Cardiac fibroblast (primary cell): ENCODE results near the gene HIPK2.

ENCODE experiments used
- DNase-seq, 2 donors: peaks; one replicate each; pipeline versions ENCODE4 v3.0.0 to v3.0.0-alpha.2; 2010; ENCODE audit warnings: low read depth in 2 of 2
- H3K4me3 ChIP-seq, 2 donors: replicated peaks in 1 of 2; 1 replicate in 1 of 2; 2 replicates in 1 of 2; pipeline ENCODE4 v1.5.1; 2011; ENCODE audit warnings: low read depth in 2 of 2, low read length in 2 of 2, mild to moderate bottlenecking in 2 of 2, moderate library complexity in 1 of 2
- TF ChIP-seq, protein P1 (sequence below): IDR thresholded peaks from one replicate; pipeline ENCODE4 v1.5.1; 2011; ENCODE audit warnings: low read depth, mild to moderate bottlenecking, low read length, inconsistent platforms

Gene HIPK2

DNA sequence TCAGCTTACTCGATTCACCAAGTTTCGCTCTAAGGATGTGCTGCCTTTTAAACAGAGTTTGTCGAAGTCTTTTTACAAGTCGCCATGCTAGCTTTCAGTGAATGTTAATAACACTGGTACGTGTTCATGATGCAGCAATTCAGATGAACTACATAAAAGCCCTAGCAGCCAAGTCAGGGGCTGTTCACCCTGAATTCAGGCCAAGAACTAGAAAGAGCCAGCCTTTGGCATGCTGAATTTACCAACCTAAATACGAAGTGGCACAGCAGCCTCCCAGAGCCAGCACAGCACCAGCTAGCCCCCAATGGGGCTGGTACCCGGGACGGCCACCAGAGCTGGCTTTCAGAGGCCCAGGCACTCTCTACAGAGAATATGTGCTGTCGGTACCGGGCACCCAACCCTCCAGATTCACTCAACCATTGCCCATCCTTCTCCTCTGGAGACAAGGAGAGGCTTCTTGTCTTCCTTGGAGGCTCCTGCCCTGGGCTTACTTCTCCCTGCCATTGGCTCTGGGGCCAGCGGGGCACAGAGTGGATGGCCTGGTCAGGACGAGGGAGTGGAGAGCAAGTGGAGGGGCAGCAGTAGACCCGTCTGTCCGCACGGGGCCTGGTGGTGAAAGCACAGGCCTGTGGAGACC lies 64.2 kb downstream of the HIPK2 start:
- TF ChIP-seq, protein P1, sequence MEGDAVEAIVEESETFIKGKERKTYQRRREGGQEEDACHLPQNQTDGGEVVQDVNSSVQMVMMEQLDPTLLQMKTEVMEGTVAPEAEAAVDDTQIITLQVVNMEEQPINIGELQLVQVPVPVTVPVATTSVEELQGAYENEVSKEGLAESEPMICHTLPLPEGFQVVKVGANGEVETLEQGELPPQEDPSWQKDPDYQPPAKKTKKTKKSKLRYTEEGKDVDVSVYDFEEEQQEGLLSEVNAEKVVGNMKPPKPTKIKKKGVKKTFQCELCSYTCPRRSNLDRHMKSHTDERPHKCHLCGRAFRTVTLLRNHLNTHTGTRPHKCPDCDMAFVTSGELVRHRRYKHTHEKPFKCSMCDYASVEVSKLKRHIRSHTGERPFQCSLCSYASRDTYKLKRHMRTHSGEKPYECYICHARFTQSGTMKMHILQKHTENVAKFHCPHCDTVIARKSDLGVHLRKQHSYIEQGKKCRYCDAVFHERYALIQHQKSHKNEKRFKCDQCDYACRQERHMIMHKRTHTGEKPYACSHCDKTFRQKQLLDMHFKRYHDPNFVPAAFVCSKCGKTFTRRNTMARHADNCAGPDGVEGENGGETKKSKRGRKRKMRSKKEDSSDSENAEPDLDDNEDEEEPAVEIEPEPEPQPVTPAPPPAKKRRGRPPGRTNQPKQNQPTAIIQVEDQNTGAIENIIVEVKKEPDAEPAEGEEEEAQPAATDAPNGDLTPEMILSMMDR = no peak
- no peak overlapping the region for H3K4me3 ChIP-seq
- no peak for DNase-seq

DNA sequence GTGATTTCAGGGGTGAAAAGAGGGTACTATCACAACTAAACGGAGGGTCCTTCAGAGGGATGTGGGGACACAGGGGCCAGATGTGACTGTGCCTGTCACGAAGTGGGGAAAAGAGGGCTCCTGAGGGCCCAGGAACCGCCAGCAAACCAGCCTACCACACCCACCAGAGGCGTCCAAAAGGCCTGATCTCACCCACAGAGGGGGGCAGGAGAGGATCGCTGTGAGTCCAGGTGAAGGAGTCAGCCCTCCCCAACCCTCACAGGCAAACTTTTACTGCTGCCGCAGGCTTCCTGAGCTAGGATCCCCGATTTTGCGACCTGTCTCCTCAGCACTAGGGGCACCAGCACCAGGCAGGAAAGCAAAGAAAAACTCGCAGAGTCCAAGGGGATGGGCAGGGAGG lies 64.7 kb downstream of the HIPK2 start:
- no peak for DNase-seq
- TF ChIP-seq, protein P1 = no peak
- H3K4me3 ChIP-seq = no peak overlapping the region

DNA sequence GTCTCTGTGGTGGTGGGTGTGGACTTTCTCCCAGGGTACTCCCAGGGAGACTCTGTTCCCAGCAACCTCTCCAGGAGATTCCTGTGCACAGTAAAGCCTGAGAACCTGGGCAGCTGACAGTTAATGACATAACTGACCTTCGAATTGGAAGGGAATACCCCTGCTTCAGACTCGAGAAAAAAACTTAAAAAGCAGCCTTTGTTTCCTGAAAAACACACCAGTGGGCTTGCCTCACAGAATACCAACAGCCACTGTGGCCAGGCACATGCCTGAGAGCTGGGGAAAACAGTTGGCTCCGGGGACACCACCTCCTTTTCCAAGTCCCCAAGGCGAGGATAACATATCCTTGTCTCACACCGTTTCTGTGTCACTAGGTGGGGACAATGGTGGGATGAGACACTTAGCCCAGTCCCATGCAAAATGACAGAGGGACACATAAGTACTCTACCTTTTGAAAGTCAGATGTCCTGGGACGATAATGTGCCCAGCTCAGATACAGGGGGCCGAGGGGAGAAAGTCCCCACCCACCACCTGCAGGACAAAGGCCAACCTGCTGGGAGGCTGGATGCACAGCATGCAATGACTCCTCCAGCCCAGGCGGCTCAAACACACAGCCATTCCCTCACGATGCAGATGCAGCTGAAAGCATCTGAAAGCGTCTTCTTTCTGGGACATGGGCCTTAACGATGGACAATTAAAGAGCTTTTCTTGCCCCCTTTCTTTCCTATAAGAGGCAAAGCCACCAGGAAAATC lies 65.6 kb downstream of the HIPK2 start:
- DNase-seq = no peak
- TF ChIP-seq, protein P1 = no peak
- no peak overlapping the region for H3K4me3 ChIP-seq

DNA sequence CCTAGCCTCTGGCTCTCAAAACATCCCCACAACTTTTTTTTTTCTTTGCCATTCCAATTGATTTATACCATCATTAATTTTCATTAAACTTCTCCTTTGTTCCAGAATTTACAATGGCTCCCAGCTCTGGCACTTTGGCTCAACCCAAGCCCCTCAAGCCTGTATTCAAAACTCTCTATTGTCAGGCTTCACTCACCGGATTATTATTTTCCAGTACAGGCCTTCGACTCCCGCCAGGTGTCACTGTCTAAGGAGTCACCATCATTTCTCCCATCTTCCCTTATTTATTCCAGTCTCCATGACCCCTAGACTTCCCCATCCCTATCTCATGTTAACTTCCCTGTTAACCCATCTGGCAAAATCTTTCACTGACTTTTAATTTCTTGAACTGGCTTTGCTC lies 67.8 kb downstream of the HIPK2 start:
- DNase-seq = no peak
- TF ChIP-seq, protein P1 = no peak
- no peak overlapping the region for H3K4me3 ChIP-seq

DNA sequence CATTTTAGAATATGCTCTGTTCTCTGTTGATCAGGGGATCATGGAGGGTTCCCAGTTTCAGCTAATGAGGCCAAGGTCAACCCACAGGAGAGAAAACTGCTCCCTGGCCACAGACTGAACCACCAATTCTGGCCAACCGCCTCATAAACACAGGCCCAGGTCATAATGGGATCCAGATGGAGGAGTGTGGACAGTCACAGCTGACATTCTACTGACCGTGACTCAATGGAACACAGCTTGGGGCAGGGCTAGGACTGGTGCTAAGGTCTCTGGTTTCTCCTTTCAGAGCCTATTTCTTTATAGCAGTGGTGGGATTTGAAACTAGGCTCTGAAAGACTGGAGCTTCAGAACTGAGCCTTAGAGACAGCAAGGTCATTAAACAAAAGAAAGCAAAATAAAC lies 68.3 kb downstream of the HIPK2 start:
- DNase-seq = peak; percentile 47 to 72
- H3K4me3 ChIP-seq = no peak overlapping the region
- TF ChIP-seq, protein P1 = no peak

- H3K4me3 ChIP-seq = no peak overlapping the region
- DNase-seq = no peak
- TF ChIP-seq, protein P1 = no peak
These were observed 69.3 kb downstream of the HIPK2 start for GRCh38 chr7:139708541-139708940.
